C4-2B (cell line): ENCODE measurements around the gene SUSD4.
"Not testable (repeated sequence)": the region's sequence is repeated elsewhere in the genome, so short reads cannot be mapped to it uniquely, and the experiment has no call there.

Experiments used
- CTCF ChIP-seq: fragments of 450-650 bp; conservative IDR thresholded peaks from 2 replicates; pipeline ENCODE4 v1.5.1; 2017; ENCODE audit warnings: mild to moderate bottlenecking
- ZFX ChIP-seq: fragments of 450-650 bp; IDR thresholded peaks from 2 replicates; pipeline ENCODE4 v1.6.1; 2017

- TF ChIP-seq CTCF, ZFX: not testable (repeated sequence)
These were observed 35.4 kb upstream of the SUSD4 start for GRCh38 chr1:223399393-223399792.
